ENCODE measurements around the gene EFNB3. TPM values are rescaled to one million over a fixed set of nuclear protein-coding genes. Genes with fewer than 3 reads are reported as not detected.

EFNB3 gene
- total RNA-seq, 1 experiment from 2014 or later: 13.1 TPM

DNA sequence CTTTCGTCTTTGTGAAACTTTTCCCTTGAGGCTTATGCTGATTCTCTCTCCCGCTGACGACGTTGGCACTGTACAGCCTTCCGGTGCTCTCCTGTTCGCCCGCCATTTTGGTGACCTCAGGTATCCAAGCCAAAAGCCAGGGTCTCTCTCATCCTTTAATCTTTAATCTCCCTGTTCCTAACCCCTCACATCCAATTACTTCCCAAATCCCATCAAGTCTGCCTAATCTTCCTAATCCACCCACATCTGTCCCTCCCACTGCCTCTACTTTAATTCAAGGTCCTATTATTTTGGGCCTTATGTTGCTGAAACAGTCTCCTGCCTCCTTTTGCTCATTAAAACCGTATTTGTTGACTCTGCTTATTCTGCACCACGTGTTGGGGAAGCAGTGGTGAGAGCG is 9.4 kb upstream of the EFNB3 start:
- in situ Hi-C loops (cut with HindIII; ENCODE audit: low sequenced_read_pairs): no loop called here
- no peak for DNase-seq (ENCODE audit: low spot score)

DNA sequence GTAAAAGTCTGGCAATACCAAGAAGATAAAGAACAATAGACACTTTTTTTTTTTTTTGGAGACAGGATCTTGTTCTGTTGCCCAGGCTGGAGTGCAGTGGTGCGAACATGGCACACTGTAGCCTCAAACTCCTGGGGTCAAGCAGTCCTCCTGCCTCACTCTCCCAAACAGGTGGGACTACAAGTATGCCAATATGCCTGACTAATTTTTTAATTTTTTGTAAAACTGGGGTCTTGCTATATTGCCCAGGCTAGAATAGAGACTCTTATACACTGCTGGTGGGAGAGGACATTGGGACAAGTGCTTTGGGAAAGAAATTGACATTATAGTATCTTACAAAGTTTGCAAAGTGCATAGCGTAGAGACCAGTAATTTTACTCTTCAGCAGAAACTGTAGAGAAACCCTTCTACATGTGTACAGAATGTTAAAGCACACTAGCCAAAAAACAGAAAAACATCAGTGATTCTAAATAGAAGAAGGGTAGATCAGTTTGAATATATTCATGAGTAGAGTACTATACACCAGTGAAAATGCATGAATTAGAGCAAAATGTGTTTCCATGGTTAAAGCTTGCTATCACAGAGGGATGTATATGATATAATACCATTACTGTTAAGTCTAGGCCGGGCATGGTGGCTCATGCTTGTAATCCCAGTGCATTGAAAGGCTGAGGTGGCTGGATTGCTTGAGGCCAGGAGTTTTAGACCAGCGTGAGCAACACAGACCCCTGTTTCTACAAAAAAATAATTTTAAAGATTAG is 7.0 kb upstream of the EFNB3 start:
- in situ Hi-C loops (cut with HindIII; ENCODE audit: low sequenced_read_pairs): no loop called here
- DNase-seq (ENCODE audit: low spot score): no peak

DNA sequence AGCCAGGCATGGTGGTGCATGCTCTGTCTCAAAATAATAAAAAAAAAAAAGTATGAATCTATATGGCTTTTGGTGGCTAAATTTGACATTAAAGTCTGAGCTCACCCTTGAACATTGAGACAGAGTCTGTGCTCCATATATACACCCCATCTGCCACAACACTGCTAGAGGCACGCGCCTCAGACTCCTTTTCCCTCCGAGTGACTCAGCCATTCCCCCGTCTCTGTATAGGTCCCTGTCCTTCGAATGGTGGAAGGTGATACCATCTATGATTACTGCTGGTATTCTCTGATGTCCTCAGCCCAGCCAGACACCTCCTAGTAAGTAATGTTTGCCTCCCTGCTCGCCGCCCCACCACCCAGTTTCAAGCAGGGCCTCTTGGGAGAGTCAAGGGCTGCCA is 4.5 kb upstream of the EFNB3 start:
- DNase-seq (ENCODE audit: low spot score): no peak
- in situ Hi-C loops (cut with HindIII; ENCODE audit: low sequenced_read_pairs): no loop called here

DNA sequence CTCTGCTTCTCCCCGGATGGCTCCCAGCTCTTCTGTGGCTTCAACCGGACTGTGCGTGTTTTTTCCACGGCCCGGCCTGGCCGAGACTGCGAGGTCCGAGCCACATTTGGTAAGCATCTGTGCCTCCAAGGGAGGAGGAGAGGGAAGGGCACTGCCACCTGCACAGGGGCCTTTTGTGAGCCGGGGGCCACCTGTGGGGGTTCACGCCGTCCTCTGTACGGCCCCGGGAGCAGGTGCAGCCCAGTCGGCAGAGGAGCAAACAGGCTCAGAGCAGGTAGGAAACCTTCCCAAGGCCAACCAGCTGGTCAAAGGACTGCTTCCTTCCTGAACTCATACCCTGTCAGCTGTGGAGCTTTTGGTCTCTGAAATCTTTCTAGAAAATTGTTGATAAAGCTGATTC is 3.3 kb upstream of the EFNB3 start:
- in situ Hi-C loops (cut with HindIII; ENCODE audit: low sequenced_read_pairs): no loop called here

DNA sequence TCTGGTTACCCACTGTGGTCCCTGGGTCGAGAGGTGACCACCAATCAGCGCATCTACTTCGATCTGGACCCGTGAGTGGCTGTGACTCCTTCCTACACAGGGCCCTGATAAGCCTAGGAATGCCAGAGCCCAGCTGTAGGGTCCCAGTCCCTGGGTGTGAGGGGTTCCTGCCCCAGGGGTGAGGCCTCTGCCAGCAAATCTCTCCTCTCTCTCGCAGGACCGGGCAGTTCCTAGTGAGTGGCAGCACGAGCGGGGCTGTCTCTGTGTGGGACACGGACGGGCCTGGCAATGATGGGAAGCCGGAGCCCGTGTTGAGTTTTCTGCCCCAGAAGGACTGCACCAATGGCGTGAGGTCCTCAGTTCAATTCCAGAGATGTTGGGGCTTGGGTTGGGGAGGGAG is 2.2 kb upstream of the EFNB3 start:
- in situ Hi-C loops (cut with HindIII; ENCODE audit: low sequenced_read_pairs): no loop called here

More for the DNA sequence above, 3.3 kb upstream of the EFNB3 start:
- DNase-seq (ENCODE audit: low spot score): no peak

DNA sequence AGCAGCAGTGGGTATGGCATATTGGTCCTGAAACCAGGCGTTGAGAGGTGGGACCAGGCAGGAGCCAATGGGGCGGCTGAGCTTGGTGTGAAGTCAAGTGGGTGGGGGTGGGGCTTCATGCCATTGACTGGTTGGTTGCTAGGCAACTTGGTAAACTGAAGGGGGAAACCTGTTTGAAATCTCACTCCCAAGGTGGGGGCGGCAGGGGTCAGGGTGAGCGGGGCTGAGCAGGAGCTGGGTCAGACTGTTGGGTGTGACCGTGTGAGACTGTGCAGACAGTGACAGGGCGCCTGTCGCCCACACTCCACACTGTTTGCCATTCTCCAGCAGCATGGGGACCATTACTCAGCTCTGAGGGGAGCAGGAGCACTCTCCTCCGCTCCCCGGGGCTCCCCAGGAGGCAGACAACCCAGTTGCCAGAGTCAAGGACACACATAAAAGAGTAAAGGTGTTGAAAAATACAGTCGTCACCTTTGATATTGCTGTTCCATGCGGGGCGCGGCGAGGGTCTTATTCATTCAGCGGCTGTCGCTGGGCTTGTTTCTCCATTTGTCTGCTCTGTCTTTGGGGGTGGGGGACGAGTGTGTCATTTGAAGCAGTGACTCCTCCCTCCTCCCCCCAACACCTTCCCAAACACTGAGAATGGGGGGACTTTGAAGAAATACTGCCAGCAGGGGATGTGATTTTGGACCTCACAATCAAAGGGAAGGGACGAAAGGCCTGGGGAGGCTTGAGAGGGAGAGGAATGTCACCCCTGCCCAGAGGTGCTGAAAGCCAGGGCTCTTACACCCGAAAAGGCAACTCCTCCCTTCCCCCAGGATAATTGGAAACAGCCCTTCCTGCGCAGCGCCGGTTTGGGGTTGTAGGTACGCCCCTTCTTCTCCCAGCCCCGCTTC is 1.2 kb upstream of the EFNB3 start:
- peak; percentile 47 for DNase-seq (ENCODE audit: low spot score)
- in situ Hi-C loops (cut with HindIII; ENCODE audit: low sequenced_read_pairs): no loop called here

More for the DNA sequence above, 2.2 kb upstream of the EFNB3 start:
- no peak for DNase-seq (ENCODE audit: low spot score)

DNA sequence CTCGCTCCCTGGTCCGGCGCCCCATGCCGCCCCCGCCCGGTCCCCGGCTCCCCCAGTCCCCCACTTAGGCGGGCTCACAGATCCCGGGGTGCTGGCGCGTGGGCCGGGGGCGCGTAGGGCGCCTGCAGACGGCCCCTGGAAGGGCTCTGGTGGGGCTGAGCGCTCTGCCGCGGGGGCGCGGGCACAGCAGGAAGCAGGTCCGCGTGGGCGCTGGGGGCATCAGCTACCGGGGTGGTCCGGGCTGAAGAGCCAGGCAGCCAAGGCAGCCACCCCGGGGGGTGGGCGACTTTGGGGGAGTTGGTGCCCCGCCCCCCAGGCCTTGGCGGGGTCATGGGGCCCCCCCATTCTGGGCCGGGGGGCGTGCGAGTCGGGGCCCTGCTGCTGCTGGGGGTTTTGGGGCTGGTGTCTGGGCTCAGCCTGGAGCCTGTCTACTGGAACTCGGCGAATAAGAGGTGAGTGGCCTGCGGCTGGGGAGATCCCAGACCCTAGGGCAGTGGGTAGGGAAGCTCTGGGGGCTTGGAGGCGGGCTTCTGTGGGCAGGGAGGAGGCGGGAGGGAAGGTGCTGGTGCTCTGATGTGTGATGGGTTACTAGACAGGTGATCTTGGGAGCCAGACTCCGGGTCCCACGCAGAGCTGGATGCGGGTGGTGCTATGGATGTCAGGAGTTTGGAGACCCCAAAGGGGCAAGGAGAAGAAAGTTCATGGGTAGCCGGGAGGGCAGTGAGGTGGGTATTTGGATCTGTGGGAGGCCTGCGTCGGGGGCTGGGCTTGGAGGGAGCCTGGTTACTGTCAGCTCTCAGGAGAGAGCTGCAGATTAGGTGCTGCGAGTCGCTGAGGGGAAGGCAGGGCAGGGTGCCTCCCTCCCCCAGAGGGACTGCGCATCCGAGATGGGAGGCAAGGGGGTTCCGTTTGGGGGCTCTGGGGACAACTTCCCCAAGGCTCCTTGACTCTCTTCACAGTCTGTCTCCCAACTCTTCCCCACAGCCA is 560 bp downstream of the EFNB3 start:
- in situ Hi-C loops (cut with HindIII; ENCODE audit: low sequenced_read_pairs): no loop called here

DNA sequence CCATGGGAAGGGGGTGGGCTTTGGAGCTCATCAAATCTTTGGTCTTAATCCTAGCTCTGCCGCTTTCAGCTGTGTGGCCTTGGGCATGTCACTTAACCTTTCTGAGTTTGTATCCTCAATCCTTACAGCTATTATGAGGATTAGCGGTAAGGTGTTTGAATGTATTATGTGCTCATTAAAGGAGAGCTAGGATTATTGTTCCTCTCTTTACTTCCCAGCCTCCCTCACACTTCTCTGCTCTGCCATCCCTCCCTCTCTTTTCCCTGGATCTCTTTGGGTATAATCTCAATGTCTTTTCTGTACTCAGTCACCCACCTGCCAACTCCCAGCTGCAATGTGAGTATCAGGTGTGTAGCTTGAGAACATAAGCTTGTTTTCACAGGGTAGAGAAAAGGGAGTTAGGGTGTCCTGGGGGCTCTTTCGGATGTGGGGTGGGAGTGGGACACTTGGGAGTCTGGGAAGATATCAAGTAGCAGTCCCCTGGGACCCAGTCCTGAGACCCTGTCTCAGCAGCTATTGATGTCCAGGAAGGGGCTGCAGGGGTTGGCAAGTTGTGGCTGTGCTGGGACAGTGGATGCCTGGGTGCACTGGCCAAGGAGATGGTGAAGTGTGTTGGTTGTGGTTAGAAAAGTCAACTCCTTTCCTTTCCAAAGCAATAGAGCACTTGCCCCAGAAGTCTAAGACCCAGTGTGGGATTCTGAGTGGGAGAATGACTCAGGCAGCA is 1.8 kb downstream of the EFNB3 start:
- in situ Hi-C loops (cut with HindIII; ENCODE audit: low sequenced_read_pairs): no loop called here

More for the DNA sequence above, 560 bp downstream of the EFNB3 start:
- DNase-seq (ENCODE audit: low spot score): no peak

DNA sequence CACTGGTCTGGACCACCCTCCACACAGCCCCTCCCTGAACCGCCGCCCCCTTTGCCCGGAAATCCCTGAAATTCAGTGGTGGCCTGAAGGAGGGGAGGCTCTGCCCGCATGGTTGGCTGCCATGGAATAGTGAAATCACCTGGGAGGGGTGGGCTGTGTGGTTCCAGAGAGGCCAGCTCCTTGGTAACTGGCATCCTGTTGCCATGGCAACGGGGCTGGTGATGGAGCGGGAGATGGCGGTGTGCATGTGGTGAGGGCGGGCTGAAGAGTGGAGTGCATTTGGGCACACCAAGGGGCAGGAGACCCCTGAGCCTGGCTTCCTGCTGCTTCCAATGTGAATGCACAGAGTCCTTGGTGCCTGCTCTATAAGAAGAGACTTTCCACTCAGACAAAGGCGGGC is 2.4 kb downstream of the EFNB3 start:
- in situ Hi-C loops (cut with HindIII; ENCODE audit: low sequenced_read_pairs): no loop called here
- no peak for DNase-seq (ENCODE audit: low spot score)

More for the DNA sequence above, 1.8 kb downstream of the EFNB3 start:
- no peak for DNase-seq (ENCODE audit: low spot score)

DNA sequence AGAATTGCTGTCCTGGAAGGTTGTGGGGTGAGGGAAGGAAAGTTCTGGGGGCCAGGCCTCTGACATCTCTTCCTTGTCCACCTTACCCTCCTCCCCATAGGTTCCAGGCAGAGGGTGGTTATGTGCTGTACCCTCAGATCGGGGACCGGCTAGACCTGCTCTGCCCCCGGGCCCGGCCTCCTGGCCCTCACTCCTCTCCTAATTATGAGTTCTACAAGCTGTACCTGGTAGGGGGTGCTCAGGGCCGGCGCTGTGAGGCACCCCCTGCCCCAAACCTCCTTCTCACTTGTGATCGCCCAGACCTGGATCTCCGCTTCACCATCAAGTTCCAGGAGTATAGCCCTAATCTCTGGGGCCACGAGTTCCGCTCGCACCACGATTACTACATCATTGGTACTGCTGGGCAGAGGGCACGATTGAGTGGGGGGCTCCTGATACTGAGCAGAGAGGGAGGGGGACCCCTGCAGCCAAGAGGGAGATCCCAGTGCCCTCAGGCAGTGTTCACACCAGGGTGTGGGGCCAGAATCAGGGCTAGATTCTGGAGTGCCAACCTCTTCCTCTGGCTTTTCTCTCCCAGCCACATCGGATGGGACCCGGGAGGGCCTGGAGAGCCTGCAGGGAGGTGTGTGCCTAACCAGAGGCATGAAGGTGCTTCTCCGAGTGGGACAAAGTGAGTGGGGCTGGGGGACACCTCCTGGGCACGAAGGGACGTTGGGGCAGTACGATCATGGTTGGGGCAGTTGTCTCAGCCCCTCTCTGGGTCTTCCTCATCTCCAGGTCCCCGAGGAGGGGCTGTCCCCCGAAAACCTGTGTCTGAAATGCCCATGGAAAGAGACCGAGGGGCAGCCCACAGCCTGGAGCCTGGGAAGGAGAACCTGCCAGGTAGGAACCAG is 3.1 kb downstream of the EFNB3 start:
- in situ Hi-C loops (cut with HindIII; ENCODE audit: low sequenced_read_pairs): no loop called here
- no peak for DNase-seq (ENCODE audit: low spot score)

DNA sequence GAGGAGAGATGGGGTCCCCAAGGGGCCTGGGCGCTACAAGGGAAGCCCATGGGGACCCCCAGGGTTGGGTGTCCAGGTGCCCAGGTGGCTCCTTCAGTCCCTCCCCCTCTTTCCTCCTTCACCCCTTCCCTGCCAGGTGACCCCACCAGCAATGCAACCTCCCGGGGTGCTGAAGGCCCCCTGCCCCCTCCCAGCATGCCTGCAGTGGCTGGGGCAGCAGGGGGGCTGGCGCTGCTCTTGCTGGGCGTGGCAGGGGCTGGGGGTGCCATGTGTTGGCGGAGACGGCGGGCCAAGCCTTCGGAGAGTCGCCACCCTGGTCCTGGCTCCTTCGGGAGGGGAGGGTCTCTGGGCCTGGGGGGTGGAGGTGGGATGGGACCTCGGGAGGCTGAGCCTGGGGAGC is 4.0 kb downstream of the EFNB3 start:
- in situ Hi-C loops (cut with HindIII; ENCODE audit: low sequenced_read_pairs): no loop called here
- no peak for DNase-seq (ENCODE audit: low spot score)

DNA sequence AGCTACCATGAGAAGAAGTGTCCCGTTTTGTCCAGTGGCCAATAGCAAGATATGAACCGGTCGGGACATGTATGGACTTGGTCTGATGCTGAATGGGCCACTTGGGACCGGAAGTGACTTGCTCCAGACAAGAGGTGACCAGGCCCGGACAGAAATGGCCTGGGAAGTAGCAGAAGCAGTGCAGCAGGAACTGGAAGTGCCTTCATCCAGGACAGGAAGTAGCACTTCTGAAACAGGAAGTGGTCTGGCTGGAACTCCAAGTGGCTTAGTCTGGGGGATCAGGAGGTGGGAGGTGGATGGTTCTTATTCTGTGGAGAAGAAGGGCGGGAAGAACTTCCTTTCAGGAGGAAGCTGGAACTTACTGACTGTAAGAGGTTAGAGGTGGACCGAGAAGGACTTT is 5.3 kb downstream of the EFNB3 start:
- in situ Hi-C loops (cut with HindIII; ENCODE audit: low sequenced_read_pairs): no loop called here
- DNase-seq (ENCODE audit: low spot score): no peak

DNA sequence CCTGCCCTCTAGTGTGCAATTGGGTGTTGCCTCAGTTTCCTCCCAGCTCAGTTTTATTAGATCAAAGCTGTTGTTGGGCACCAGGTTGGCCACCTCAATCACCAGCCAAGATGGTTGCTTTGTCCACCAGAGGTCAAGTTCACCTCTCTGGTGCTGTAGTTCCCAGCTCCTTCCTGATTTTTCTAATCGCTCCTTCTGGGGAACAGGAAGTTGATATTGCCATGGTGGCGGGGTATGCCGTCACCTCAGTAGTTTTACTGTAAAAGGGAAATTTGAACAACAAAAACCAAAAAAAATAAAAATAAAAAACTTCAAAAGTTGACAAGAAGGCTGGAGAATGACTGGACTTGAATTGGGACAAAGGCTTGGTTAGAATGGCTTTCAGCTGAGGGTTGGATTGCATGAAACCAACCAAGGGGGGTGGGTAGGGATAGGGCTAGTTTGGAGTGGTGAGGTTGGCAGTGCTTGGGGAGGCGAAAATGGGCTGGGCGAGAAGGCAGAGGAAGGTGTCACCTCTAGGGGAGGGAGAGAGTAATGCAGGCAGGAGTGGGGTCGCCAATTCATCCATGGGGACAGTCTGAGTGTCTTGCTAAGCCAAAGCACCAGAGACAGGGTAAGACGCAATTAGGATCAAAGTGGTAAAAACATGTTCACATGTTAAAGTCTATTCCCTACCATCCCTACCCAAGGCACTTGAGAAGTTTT is 6.2 kb downstream of the EFNB3 start:
- no peak for DNase-seq (ENCODE audit: low spot score)
- in situ Hi-C loops (cut with HindIII; ENCODE audit: low sequenced_read_pairs): no loop called here

DNA sequence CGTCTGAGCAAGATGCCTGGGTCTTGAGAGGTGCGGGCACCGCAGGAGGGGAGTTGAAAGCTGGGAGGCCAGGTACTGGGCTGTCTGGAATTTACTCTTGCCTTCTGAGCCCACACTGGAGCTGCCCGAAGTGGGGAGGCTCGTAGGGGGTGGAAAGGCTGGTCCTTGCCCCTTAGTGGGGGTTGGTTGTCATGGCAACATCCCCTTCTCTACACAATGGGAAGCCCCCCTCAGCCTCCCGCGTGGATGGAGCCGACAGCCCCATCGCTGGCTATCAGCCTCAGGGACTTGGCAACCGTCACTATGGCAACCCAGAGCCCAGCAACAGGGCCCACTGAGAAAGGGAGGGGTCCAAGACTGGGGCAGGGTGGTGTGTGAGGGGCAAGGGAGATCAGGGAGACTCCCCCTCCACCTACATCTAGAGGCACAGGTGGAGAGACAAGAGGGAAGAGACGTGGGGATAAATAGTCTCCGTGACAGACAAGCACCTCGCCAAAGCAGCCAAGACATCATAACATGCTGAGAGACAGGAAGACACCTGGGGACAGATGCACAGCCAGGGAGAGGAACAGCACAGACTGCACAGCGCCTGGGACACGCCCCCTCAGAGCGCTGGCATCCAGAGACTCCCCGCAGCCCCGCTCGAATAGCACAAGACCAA is 7.2 kb downstream of the EFNB3 start:
- DNase-seq (ENCODE audit: low spot score): no peak
- in situ Hi-C loops (cut with HindIII; ENCODE audit: low sequenced_read_pairs): no loop called here

DNA sequence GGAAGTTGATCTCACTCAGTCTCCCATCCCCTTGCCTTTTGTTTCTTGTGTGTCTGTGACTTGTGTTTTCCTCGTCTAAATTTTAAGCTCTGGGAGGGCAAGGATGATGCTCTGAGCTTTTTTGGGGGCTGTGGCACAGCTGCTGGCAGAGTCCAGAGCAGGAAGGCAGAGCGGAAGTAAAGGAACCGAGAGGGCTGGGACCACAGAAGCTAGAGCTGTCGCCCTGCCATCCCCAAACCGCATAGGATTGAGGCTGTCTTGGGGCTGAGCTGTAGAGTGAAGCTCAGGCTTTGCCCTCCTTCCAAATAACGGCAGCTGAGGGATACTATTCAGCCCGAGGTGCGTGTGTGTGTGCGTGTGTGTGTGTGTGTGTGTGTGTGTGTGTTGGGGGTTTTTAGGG is 8.8 kb downstream of the EFNB3 start:
- in situ Hi-C loops (cut with HindIII; ENCODE audit: low sequenced_read_pairs): no loop called here
- no peak for DNase-seq (ENCODE audit: low spot score)

DNA sequence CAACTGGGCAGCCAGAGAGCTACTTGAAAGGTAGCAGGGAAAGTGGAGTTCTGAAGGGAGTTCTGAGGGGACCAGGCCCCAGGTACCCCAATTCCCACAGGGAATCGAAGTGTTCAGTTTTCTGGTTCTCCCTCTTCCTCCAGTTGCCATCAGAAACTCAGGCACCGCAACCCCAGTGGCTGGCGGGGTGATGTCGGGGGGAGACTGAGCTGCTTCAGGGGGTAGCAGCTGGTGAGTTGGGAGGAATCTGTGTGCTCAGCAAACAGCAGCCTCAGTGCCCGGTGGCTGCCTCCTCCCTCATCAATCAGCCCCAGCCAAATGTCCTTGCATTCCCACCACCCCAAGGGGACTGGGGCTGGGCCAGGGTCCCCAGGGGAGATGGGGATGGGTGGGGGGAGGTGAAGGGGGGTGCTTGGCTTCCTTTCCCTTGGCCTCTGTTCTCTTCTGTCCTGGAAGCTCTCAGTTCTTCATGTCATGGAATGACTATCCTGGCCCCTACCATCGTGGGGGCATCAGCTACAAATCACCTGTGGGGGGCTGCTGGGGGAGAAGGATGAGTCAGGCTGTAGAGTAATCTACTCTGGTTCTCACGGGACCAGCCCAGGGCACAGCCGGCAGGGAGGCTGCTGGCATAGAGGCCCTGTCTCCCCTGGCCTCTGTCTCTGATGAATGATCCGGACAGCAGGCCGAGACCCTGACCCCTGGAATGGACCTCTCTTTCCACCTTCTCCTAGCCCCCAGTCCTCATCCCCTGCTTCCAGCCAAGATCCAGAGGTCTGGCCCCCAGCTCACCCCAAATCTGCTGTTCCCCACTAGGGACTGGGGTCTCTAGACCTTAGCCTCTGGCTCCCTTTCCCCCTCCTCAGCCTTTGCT is 10.0 kb downstream of the EFNB3 start:
- no peak for DNase-seq (ENCODE audit: low spot score)
- in situ Hi-C loops (cut with HindIII; ENCODE audit: low sequenced_read_pairs): no loop called here
